ENCODE results near the gene SMPD2.

The SMPD2 gene

DNA sequence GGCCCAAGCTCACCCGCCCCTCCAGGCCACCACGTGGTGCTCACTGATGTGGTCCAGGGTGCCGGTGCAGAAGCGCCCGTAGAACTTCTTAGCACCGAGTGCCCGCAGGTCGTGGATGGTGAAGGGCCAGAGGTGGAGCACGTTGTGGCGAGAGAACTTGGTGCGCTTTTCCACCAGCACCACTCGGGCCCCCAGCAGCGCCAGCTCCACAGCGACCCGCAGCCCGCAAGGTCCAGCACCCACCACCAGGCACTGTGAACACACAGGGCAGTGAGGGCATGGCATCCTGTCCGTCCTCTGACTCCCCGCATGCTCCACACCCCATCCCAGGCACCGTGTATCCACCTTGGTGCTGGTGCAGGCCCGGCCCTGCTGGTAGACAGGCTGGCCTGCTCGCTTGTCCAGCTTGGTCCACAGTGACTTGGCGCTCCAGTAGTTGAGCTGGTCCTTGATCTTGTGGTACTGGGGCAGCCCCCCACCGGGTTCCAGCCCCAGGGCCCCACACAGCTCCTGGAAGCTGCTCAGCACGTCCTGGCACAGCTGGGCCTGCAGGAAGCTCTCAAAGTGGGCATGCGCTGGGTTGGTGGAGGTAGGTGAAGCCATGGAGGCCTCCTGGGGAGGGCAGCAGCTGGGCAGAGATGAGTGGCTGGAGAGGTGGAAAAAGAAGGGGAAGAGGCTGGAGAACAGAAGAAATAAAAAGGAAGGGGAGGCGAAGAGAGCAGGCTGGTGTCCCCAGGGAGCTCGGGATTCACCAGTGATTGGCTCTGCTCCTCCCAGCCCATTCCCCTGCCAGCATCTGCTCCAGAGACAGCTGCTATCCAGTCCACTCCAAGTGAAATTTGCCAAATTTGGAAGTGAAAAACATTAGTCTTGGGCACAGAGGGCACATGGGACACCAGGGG lies 13.3 kb downstream of the SMPD2 start:
- Histone ChIP-seq H3K36me3 (ENCODE audit: insufficient read depth, low read length) (peaks cover 20% of the 10 kb centered on the region; the same call in 1 of the 2 replicates), H2AFZ (ENCODE audit: low read length) (no peak overlapping the region), H3K9me2 (ENCODE audit: low read depth, low read length) (no peaks in the 10 kb centered on the region), H3K9me3 (ENCODE audit: low read length) (no peaks in the 10 kb centered on the region), H3K27me3 (ENCODE audit: insufficient read depth, low read length) (no peaks in the 10 kb centered on the region), H3K9ac (ENCODE audit: low read length) (peak overlapping the region; percentile 81), H3K27ac (ENCODE audit: low read depth, low read length, poor library complexity, severe bottlenecking) (peak overlapping the region; percentile 88), H3K4me2 (ENCODE audit: low read length) (peak overlapping the region; percentile 81), H3F3A (ENCODE audit: insufficient read depth, low read length) (no peaks in the 10 kb centered on the region), H4K20me1 (ENCODE audit: insufficient read depth, low read length) (no peaks in the 10 kb centered on the region), H3K79me2 (ENCODE audit: insufficient read depth, low read length) (no peaks in the 10 kb centered on the region), H3K4me1 (ENCODE audit: insufficient read depth, low read length, severe bottlenecking) (peaks cover 42% of the 10 kb centered on the region), H3K4me3 (ENCODE audit: low read depth, low read length, poor library complexity, severe bottlenecking) (peak overlapping the region; percentile 79)
- TF ChIP-seq EZH2 (IDR thresholded peaks at IDR 0.05; ENCODE audit: borderline replicate concordance, low read length): no peak
- TF ChIP-seq, protein P1, sequence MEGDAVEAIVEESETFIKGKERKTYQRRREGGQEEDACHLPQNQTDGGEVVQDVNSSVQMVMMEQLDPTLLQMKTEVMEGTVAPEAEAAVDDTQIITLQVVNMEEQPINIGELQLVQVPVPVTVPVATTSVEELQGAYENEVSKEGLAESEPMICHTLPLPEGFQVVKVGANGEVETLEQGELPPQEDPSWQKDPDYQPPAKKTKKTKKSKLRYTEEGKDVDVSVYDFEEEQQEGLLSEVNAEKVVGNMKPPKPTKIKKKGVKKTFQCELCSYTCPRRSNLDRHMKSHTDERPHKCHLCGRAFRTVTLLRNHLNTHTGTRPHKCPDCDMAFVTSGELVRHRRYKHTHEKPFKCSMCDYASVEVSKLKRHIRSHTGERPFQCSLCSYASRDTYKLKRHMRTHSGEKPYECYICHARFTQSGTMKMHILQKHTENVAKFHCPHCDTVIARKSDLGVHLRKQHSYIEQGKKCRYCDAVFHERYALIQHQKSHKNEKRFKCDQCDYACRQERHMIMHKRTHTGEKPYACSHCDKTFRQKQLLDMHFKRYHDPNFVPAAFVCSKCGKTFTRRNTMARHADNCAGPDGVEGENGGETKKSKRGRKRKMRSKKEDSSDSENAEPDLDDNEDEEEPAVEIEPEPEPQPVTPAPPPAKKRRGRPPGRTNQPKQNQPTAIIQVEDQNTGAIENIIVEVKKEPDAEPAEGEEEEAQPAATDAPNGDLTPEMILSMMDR (IDR thresholded peaks at IDR 0.05; ENCODE audit: low read length): no peak

DNA sequence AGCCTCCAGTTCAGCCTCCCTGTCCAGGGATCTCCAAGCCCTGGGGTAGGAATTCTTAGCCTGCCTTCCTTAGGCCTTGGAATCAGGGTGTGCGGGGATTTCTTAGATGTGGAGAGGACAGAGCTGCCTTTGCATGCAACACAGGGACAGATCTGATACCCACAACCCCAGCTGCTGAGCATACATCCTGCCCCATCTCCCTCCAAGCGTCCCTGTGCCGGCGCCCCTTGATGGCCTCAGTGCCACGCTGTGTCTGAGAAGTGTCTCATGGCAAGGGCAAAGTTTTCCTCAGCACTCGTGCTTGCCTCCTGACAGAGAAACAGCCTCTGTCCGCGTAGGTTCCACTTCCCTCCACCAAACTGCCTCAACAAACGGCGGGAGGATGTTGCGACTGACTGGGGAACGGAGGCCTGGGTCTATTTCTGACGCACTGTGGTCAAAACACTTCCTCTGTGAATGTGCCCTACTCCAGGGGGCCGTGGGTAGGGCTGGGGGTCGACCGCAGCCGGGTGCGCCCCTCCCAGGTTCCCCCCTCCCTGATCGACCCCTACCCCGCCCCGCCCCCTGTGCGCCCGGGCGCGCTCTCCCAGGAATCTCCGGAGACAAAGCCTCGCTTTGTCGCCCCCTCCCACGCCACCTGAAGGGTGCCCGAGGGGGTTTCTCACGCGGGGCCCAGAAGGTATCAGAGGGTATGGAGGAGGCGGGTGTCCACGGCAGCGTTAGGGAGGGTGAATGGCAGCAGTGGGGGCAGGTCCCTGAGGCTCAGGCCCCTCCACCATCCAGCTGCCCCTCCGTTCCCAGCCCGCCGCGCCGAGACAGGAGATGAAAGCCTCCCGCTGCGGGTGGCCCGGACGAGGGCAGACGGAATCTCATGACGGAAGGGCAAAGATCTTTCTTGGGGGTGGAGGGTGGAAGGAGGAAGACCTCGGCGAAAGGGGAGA lies 14.2 kb downstream of the SMPD2 start:
- peak overlapping the region; percentile 79 for H3K4me3 ChIP-seq (ENCODE audit: low read depth, low read length, poor library complexity, severe bottlenecking)
- H3K27me3 ChIP-seq (ENCODE audit: insufficient read depth, low read length): no peaks in the 10 kb centered on the region
- peaks cover 7% of the 10 kb centered on the region; the same call in 1 of the 2 replicates for H3F3A ChIP-seq (ENCODE audit: insufficient read depth, low read length)
- H2AFZ ChIP-seq (ENCODE audit: low read length): no peak overlapping the region
- H3K9ac ChIP-seq (ENCODE audit: low read length): peak overlapping the region; percentile 81
- peak overlapping the region; percentile 88 for H3K27ac ChIP-seq (ENCODE audit: low read depth, low read length, poor library complexity, severe bottlenecking)
- H3K9me2 ChIP-seq (ENCODE audit: low read depth, low read length): no peaks in the 10 kb centered on the region
- peaks cover 20% of the 10 kb centered on the region; the same call in 1 of the 2 replicates for H3K36me3 ChIP-seq (ENCODE audit: insufficient read depth, low read length)
- H3K9me3 ChIP-seq (ENCODE audit: low read length): no peaks in the 10 kb centered on the region
- H4K20me1 ChIP-seq (ENCODE audit: insufficient read depth, low read length): no peaks in the 10 kb centered on the region
- H3K79me2 ChIP-seq (ENCODE audit: insufficient read depth, low read length): no peaks in the 10 kb centered on the region
- no peak for TF ChIP-seq EZH2 (IDR thresholded peaks at IDR 0.05; ENCODE audit: borderline replicate concordance, low read length)
- TF ChIP-seq, protein P1 (IDR thresholded peaks at IDR 0.05; ENCODE audit: low read length): no peak
- H3K4me1 ChIP-seq (ENCODE audit: insufficient read depth, low read length, severe bottlenecking): peaks cover 48% of the 10 kb centered on the region
- peak overlapping the region; percentile 81 for H3K4me2 ChIP-seq (ENCODE audit: low read length)

DNA sequence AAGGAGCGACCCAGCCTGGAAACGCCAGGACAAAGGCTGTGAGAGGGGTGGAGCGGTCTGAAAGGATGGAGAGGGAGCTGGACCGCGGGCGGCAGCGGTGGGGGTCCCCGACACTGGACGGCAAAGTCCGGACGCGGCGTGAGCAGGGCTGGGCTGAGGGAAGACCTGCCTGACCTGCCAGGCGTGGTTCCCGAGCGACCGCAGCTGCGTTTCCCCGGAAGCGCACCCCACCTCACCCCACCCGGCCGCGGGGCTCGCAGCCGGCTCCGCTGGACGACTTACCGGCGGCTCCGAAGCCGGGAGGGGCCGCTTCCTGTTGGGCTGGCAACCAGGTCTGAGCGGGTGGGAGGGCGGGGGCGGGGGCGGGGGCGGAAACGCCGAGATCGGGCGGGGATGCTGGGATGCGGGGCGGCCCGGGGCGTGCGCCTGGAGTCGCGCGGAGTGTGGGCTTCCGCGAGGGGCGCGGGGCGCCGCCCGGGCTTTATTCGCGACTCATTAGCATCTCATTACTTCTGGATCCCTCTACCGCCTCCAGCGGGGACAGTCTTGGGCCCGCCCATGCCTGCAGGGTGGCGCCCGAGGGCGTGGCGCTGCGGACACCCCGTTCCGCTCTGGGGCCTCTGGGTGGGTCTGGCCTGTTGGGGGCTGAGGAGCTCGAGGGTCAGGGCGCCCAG lies 15.1 kb downstream of the SMPD2 start, which contains the start of gene MICAL1:
Gene MICAL1, minus strand, starts transcription at position 336 of the 674 bp plus-strand sequence. CDS start 1,576 bp downstream, outside the sequence.
- Histone ChIP-seq H3K79me2 (ENCODE audit: insufficient read depth, low read length) (no peaks in the 10 kb centered on the region), H3K9me3 (ENCODE audit: low read length) (no peaks in the 10 kb centered on the region), H3F3A (ENCODE audit: insufficient read depth, low read length) (peaks cover 10% of the 10 kb centered on the region; the same call in 1 of the 2 replicates), H2AFZ (ENCODE audit: low read length) (no peak within 1 kb of the TSS), H3K9me2 (ENCODE audit: low read depth, low read length) (no peaks in the 10 kb centered on the region), H3K9ac (ENCODE audit: low read length) (peak within 1 kb of the TSS; percentile 81), H3K27ac (ENCODE audit: low read depth, low read length, poor library complexity, severe bottlenecking) (peak within 1 kb of the TSS; percentile 88), H3K36me3 (ENCODE audit: insufficient read depth, low read length) (peaks cover 20% of the 10 kb centered on the region; the same call in 1 of the 2 replicates), H3K4me2 (ENCODE audit: low read length) (peak within 1 kb of the TSS; percentile 81), H3K4me1 (ENCODE audit: insufficient read depth, low read length, severe bottlenecking) (peaks cover 48% of the 10 kb centered on the region), H3K27me3 (ENCODE audit: insufficient read depth, low read length) (no peaks in the 10 kb centered on the region), H4K20me1 (ENCODE audit: insufficient read depth, low read length) (no peaks in the 10 kb centered on the region), H3K4me3 (ENCODE audit: low read depth, low read length, poor library complexity, severe bottlenecking) (peak within 1 kb of the TSS; percentile 79)
- no peak for TF ChIP-seq EZH2 (IDR thresholded peaks at IDR 0.05; ENCODE audit: borderline replicate concordance, low read length)
- TF ChIP-seq, protein P1 (IDR thresholded peaks at IDR 0.05; ENCODE audit: low read length): peak; percentile 28
